Endodermal cell (in vitro differentiated cells): ENCODE data around the gene HOXA5. TPM values are rescaled to one million over a fixed set of nuclear protein-coding genes. Genes with fewer than 3 reads are reported as not detected.

Experiments
- DNase-seq: peaks from one replicate; pipeline ENCODE4 v3.0.0-alpha.2; 2017
- H3K27ac ChIP-seq: 2 replicates; pipeline ENCODE4 v1.5.1; 2013; ENCODE audit warnings: mild to moderate bottlenecking, low read depth, low read length, moderate library complexity
- H3K27me3 ChIP-seq: 2 replicates; pipeline ENCODE4 v1.6.1; 2013; ENCODE audit warnings: mild to moderate bottlenecking, low read length, moderate library complexity; ENCODE audit not compliant: insufficient read depth, control insufficient read depth, poor library complexity, severe bottlenecking
- H3K36me3 ChIP-seq: 2 replicates; pipeline ENCODE4 v1.7.0; 2013; ENCODE audit warnings: mild to moderate bottlenecking, low read length, moderate library complexity; ENCODE audit not compliant: control insufficient read depth, insufficient read depth
- H3K4me1 ChIP-seq: one replicate; pipeline ENCODE4 v1.7.0; 2013; ENCODE audit warnings: low read length; ENCODE audit not compliant: control insufficient read depth, insufficient read depth
- H3K4me3 ChIP-seq: 2 replicates; pipeline ENCODE4 v1.5.1; 2013; ENCODE audit warnings: mild to moderate bottlenecking, low read length, moderate library complexity
- H3K9ac ChIP-seq: 2 replicates; pipeline ENCODE4 v1.6.1; 2013; ENCODE audit warnings: mild to moderate bottlenecking, low read length, moderate library complexity; ENCODE audit not compliant: poor library complexity, severe bottlenecking; ENCODE audit errors: extremely low read depth
- H3K9me3 ChIP-seq: 2 replicates; pipeline ENCODE4 v1.6.1; 2013; ENCODE audit warnings: mild to moderate bottlenecking, low read length, moderate library complexity; ENCODE audit not compliant: control insufficient read depth
- H3K27ac Mint-ChIP-seq: 2 replicates; pipeline ENCODE4 v1.8.0; 2020; ENCODE audit warnings: mixed read lengths
- H3K27me3 Mint-ChIP-seq: 2 replicates; pipeline ENCODE4 v1.8.0; 2021; ENCODE audit warnings: mild to moderate bottlenecking, mixed read lengths; ENCODE audit not compliant: insufficient read depth
- H3K36me3 Mint-ChIP-seq: 2 replicates; pipeline ENCODE4 v1.8.0; 2020; ENCODE audit warnings: low read depth, mixed read lengths
- H3K4me1 Mint-ChIP-seq: 2 replicates; pipeline ENCODE4 v1.8.0; 2020; ENCODE audit warnings: mixed read lengths
- H3K4me3 Mint-ChIP-seq: 2 replicates; pipeline ENCODE4 v1.8.0; 2020; ENCODE audit warnings: mild to moderate bottlenecking, moderate library complexity, mixed read lengths
- H3K9me3 Mint-ChIP-seq: 2 replicates; pipeline ENCODE4 v1.8.0; 2020; ENCODE audit warnings: mild to moderate bottlenecking, mixed read lengths
- WGBS, 2 experiments: methylation state at CpG; one replicate each; pipeline versions ENCODE4 v1.1.5 to v1.1.7; 2013; ENCODE audit warnings: missing lambda C conversion rate in 2 of 2, mixed read lengths in 1 of 2; ENCODE audit not compliant: insufficient coverage in 1 of 2, insufficient read length in 1 of 2; 5-methylcytosine and 5-hydroxymethylcytosine counted together
- total RNA-seq, 2 donors: library from RNA; stranded (reverse); fragmentation: NEBNext Ultra II Directional in 1 of 2; extraction: Animal tissue kit (Norgen Biotek cat#: 25700) in 1 of 2; gene quantifications; 2 replicates in 1 of 2; 3 replicates in 1 of 2; pipeline ENCODE4 v1.2.1, GENCODE V29; 2021
- TF ChIP-seq, protein P1 (sequence below): fragments of 200-600 bp; sonication (generic); conservative IDR thresholded peaks from 2 replicates; pipeline ENCODE4 v1.5.0; 2021; ENCODE audit warnings: antibody characterized with exemption, mild to moderate bottlenecking

Gene HOXA5
- total RNA-seq, 2 donors from 2014 or later: not detected

- no peaks in the 10 kb centered on the region for H3K36me3 Mint-ChIP-seq
These were observed 29.5 kb upstream of the HOXA5 start for GRCh38 chr7:27172823-27173510.

GRCh38 chr7:27172315-27172774 lies 28.9 kb upstream of the HOXA5 start:
- Mint-ChIP-seq H3K4me1 (no peaks in the 10 kb centered on the region), H3K27ac (no peak overlapping the region)

More at GRCh38 chr7:27172823-27173510, 29.5 kb upstream of the HOXA5 start:
- Mint-ChIP-seq H3K4me1 (no peaks in the 10 kb centered on the region), H3K27ac (no peak overlapping the region), H3K9me3 (peaks cover 1% of the 10 kb centered on the region), H3K4me3 (no peak overlapping the region), H3K27me3 (peaks cover 97% of the 10 kb centered on the region)
- no peak overlapping the region for H3K9ac ChIP-seq
- peaks cover 100% of the 10 kb centered on the region for H3K27me3 ChIP-seq
- WGBS, 2 experiments: 1 to 2% methylated on average over 24 to 58 of the region's 58 CpGs
- no peak overlapping the region for H3K4me3 ChIP-seq
- TF ChIP-seq, protein P1, sequence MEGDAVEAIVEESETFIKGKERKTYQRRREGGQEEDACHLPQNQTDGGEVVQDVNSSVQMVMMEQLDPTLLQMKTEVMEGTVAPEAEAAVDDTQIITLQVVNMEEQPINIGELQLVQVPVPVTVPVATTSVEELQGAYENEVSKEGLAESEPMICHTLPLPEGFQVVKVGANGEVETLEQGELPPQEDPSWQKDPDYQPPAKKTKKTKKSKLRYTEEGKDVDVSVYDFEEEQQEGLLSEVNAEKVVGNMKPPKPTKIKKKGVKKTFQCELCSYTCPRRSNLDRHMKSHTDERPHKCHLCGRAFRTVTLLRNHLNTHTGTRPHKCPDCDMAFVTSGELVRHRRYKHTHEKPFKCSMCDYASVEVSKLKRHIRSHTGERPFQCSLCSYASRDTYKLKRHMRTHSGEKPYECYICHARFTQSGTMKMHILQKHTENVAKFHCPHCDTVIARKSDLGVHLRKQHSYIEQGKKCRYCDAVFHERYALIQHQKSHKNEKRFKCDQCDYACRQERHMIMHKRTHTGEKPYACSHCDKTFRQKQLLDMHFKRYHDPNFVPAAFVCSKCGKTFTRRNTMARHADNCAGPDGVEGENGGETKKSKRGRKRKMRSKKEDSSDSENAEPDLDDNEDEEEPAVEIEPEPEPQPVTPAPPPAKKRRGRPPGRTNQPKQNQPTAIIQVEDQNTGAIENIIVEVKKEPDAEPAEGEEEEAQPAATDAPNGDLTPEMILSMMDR: no peak
- H3K4me1 ChIP-seq: no peaks in the 10 kb centered on the region
- H3K9me3 ChIP-seq: peaks cover 11% of the 10 kb centered on the region
- no peaks in the 10 kb centered on the region for H3K36me3 ChIP-seq
- H3K27ac ChIP-seq: no peak overlapping the region
- DNase-seq: peak; percentile 72

DNA sequence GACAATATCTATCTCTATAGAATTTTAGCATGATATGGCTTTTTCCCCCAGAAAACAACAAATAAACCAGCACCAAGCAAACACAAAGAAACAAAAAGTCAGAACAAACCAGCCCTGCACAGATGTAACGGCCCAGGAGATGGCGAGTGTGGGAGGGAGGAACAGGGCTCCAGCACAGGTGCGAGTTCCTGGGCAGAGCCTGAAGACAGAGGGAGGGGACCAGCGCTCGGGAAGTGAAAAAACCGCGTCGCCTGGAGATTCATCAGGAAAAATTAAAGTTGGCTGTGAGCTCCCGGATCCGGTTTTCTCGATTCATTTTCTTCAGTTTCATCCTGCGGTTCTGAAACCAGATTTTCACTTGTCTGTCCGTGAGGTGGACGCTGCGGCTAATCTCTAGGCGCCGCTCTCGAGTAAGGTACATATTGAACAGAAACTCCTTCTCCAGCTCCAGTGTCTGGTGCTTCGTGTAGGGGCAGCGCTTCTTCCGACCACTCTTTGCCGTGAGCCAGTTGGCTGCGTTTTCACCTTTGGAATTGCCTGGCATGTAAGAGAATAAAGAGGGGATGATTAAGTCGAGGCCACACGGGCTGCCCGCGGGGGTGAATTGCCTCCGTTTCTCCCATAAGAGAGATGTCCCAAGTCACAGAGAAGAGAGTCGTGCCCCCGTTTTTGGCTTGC lies 28.3 kb upstream of the HOXA5 start:
- no peak overlapping the region for H3K4me3 Mint-ChIP-seq
- Histone ChIP-seq H3K4me3 (no peak overlapping the region), H3K9ac (no peak overlapping the region), H3K4me1 (no peaks in the 10 kb centered on the region), H3K9me3 (peaks cover 11% of the 10 kb centered on the region), H3K27me3 (peaks cover 100% of the 10 kb centered on the region), H3K27ac (no peak overlapping the region), H3K36me3 (no peaks in the 10 kb centered on the region)
- H3K36me3 Mint-ChIP-seq: no peaks in the 10 kb centered on the region
- DNase-seq: peak; percentile 71
- TF ChIP-seq, protein P1: no peak
- no peaks in the 10 kb centered on the region for H3K4me1 Mint-ChIP-seq
- peaks cover 97% of the 10 kb centered on the region for H3K27me3 Mint-ChIP-seq
- H3K27ac Mint-ChIP-seq: no peak overlapping the region
- WGBS, 2 experiments: 8 to 9% methylated on average over 28 to 30 of the region's 30 CpGs
- peaks cover 1% of the 10 kb centered on the region for H3K9me3 Mint-ChIP-seq

More at GRCh38 chr7:27172315-27172774, 28.9 kb upstream of the HOXA5 start:
- 9 to 12% methylated on average over 7 to 10 of the region's 10 CpGs for WGBS, 2 experiments
- no peaks in the 10 kb centered on the region for H3K36me3 ChIP-seq
- H3K4me1 ChIP-seq: no peaks in the 10 kb centered on the region
- Mint-ChIP-seq H3K27me3 (peaks cover 97% of the 10 kb centered on the region), H3K36me3 (no peaks in the 10 kb centered on the region), H3K4me3 (no peak overlapping the region), H3K9me3 (peaks cover 1% of the 10 kb centered on the region)
- no peak overlapping the region for H3K4me3 ChIP-seq
- peaks cover 11% of the 10 kb centered on the region for H3K9me3 ChIP-seq
- no peak overlapping the region for H3K9ac ChIP-seq
- H3K27ac ChIP-seq: no peak overlapping the region
- DNase-seq: peak; percentile 49
- TF ChIP-seq, protein P1: no peak
- H3K27me3 ChIP-seq: peaks cover 100% of the 10 kb centered on the region
